ENCODE measurements around the gene TSC2. TPM values are rescaled to one million over a fixed set of nuclear protein-coding genes. Genes with fewer than 3 reads are reported as not detected.
A peak's percentile ranks its signal among the peaks of the same experiment; 100 is the strongest.
"Not testable (repeated sequence)": the region's sequence is repeated elsewhere in the genome, so short reads cannot be mapped to it uniquely, and the experiment has no call there.

Gene TSC2
- total RNA-seq, 2 experiments from 2014 or later, result 87.9 to 97.4 TPM

DNA sequence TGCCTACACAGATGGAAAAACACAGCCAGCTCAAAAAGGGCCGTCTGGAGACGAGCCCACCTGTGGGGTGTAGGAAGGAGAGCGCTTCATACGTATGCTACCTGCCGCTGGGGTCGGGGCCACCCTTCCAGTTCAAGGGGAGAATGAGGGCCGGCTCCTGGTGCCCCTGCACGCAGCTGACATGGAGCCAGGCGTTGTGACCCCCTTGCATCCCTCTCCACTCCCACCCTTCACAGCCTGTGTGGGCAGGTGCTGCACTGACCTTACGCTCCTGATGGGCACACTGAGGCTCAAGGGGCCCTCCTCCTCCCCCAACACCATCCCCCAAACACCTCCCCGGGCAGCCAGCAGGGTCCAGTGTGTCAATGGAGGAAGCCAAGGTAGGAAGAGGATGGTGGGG lies 77.8 kb downstream of the TSC2 start:
- ATAC-seq; H3K9me3 Mint-ChIP-seq (ENCODE audit: insufficient read depth); H3K4me1 Mint-ChIP-seq (ENCODE audit: low read depth); CTCF ChIA-PET; H3K36me3 Mint-ChIP-seq (ENCODE audit: low read depth); H3K27me3 Mint-ChIP-seq (ENCODE audit: low read depth); H3K27ac Mint-ChIP-seq; DNase-seq; H3K4me3 Mint-ChIP-seq; POLR2A ChIA-PET: not testable (repeated sequence)

DNA sequence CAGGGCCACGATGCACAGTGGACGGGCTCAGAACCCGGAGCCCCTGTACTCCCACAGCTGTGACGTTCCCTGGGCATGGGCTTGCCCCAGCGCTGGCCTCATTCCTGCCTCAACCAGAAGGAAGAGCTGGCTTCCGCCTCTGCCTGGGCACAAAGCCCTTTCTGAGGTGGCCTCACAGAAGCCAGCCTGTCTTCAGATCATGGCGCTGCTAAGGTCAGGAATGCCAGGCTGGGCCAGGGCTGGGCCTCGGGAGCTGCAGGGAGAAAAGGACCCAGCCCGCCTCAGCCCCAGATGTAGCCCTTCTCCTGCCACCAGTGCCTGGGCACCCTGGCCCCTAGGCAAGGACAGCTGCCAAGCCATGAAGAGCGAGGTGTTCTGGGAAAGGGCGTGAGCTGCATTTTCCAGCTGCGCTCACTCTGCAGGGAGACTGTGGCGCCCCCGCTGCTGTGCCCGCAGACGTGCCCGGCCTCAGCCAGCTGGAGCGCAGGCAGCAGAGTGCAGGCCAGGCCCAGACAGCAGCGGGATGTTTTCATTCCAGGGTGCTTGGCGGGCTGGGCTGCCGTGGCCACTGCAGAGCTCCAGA lies 78.5 kb downstream of the TSC2 start:
- CTCF ChIA-PET, result interaction anchor here (1.0 kb wide), 1 partner anchor 14 kb away, joined by 3 read pairs; no protein-coding TSS in a partner anchor
- H3K4me3 Mint-ChIP-seq; POLR2A ChIA-PET; H3K36me3 Mint-ChIP-seq (ENCODE audit: low read depth); H3K27me3 Mint-ChIP-seq (ENCODE audit: low read depth); ATAC-seq; DNase-seq; H3K4me1 Mint-ChIP-seq (ENCODE audit: low read depth); H3K27ac Mint-ChIP-seq; H3K9me3 Mint-ChIP-seq (ENCODE audit: insufficient read depth): not testable (repeated sequence)

DNA sequence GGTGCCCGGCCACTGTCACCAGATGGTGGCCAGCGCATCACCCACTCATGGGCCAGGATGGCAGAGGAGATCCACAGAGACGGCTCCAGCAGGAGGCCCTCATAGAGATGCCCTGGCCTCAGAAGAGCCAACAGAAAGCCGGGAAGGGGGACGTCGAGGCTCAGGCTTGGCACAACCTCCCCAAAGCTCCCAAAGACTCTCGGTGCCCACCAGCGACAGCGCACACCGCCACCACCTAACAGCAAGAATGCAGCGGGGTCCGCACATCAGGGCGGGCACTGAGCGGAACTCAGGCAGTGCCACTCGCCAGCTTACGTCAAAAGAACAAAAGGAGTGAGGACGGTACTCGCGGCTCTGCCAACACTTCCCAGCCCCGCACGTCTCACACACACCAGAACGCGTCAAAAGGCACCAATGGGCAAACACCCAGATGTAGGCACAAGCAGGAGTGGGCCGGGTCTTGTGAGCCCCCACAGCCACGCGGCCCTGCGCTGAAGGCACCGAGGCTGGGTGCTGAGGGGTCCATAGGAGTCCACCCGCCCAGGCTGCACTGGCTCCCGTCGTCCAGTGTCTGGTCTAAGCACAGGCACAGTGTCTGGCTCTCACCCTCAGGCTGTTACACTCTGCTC lies 79.3 kb downstream of the TSC2 start:
- CTCF ChIA-PET, result interaction anchor here (1.0 kb wide), 1 partner anchor 14 kb away, joined by 3 read pairs; no protein-coding TSS in a partner anchor

DNA sequence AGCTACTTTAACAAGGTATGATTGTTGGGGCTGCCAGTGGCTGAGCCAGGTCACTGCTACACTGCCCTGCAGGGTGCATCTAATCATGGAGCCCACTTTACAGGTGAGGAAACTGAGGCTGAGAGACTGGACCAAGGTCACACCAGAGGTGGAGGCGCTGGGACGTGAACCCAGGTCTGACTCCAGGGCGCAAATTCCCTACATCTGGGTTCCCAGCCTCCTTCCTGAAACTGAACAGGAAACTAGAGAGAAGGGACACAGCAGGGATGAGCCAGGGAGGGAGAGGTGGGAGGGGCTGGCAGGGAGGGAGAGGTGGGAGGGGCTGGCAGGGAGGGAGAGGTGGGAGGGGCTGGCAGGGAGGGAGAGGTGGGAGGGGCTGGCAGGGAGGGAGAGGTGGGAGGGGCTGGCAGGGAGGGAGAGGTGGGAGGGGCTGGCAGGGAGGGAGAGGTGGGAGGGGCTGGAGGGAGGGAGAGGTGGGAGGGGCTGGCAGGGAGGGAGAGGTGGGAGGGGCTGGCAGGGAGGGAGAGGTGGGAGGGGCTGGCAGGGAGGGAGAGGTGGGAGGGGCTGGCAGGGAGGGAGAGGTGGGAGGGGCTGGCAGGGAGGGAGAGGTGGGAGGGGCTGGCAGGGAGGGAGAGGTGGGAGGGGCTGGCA lies 80.0 kb downstream of the TSC2 start:
- H3K4me3 Mint-ChIP-seq; H3K9me3 Mint-ChIP-seq (ENCODE audit: insufficient read depth); H3K36me3 Mint-ChIP-seq (ENCODE audit: low read depth); CTCF ChIA-PET; H3K4me1 Mint-ChIP-seq (ENCODE audit: low read depth); DNase-seq; POLR2A ChIA-PET; H3K27me3 Mint-ChIP-seq (ENCODE audit: low read depth); H3K27ac Mint-ChIP-seq: not testable (repeated sequence)
- peak; percentile 19 for ATAC-seq

More for the DNA sequence above, 79.3 kb downstream of the TSC2 start:
- H3K4me1 Mint-ChIP-seq (ENCODE audit: low read depth); H3K27me3 Mint-ChIP-seq (ENCODE audit: low read depth); H3K9me3 Mint-ChIP-seq (ENCODE audit: insufficient read depth); H3K4me3 Mint-ChIP-seq; H3K36me3 Mint-ChIP-seq (ENCODE audit: low read depth); ATAC-seq; DNase-seq; POLR2A ChIA-PET; H3K27ac Mint-ChIP-seq: not testable (repeated sequence)

DNA sequence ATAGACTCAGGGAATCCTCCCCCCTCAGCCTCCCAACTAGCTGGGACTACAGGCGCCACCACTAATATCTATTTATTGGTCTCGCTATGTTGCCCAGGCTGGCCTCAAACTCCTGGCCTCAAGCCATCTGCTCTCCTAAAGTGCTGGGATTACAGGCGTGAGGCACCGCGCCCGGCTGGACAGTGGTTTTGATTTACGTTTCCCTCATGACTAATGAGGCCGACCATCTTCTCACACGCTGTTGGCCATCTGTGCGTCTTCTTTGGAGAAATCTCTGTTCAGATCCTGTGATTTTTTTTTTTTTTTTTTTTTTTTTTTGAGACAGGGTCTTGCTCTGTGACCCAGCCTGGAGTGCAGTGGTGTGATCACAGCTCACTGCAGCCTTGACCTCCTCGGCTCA lies 81.5 kb downstream of the TSC2 start:
- DNase-seq; CTCF ChIA-PET; H3K27ac Mint-ChIP-seq; H3K36me3 Mint-ChIP-seq (ENCODE audit: low read depth); H3K9me3 Mint-ChIP-seq (ENCODE audit: insufficient read depth); H3K27me3 Mint-ChIP-seq (ENCODE audit: low read depth); ATAC-seq; H3K4me1 Mint-ChIP-seq (ENCODE audit: low read depth); POLR2A ChIA-PET; H3K4me3 Mint-ChIP-seq: not testable (repeated sequence)

DNA sequence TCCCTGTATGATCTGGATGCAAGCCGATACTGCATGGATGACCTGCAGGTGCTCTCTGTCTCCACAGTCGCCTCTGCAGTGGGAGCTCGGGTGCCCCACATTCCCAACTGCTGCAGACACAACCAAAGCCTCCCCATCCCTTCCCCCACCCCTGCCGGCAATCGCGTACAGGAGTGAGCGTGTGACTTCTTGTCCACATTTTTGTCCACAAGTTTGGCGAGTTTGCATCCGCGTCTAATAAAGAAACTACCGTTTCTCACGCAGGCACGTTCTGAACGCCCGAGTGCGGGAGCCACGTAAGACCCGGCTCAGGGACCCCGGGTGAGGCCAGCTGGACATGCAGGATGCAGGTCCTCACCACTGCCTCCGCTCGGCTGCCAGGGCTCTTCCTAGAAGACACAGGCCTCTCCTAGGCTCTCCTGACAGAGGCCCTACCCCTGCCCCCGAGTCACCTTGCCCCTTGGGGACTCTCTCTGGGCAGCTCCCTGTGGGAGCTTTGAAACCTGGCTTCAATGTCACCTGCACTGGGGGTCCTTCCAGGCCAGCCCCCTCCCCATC lies 82.2 kb downstream of the TSC2 start:
- H3K27ac Mint-ChIP-seq, result peak overlapping the region; percentile 20

DNA sequence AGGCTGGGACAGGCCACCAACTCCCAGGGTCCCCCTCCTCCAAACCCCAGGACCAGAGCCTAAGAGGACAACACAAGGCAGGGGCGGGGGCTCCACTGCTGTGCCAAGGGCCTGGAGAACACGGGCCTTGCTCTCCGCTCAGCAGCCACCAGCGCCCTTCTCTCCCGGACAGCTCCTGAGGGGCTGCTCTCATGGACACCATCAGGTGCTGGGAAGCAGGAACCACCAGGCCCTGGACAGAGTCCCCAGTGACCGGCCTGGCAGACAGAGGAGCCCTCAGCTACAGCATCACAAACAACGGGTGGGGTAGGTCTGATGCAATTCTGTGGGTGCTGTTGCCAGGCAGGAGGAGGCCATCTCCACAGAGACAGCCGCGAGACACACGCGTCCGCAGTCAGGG lies 86.0 kb downstream of the TSC2 start:
- H3K4me3 Mint-ChIP-seq; POLR2A ChIA-PET; ATAC-seq; DNase-seq; H3K27ac Mint-ChIP-seq; H3K4me1 Mint-ChIP-seq (ENCODE audit: low read depth); H3K36me3 Mint-ChIP-seq (ENCODE audit: low read depth); CTCF ChIA-PET; H3K27me3 Mint-ChIP-seq (ENCODE audit: low read depth); H3K9me3 Mint-ChIP-seq (ENCODE audit: insufficient read depth): not testable (repeated sequence)

More for the DNA sequence above, 82.2 kb downstream of the TSC2 start:
- POLR2A ChIA-PET; DNase-seq; CTCF ChIA-PET; H3K27me3 Mint-ChIP-seq (ENCODE audit: low read depth); H3K36me3 Mint-ChIP-seq (ENCODE audit: low read depth); H3K9me3 Mint-ChIP-seq (ENCODE audit: insufficient read depth); H3K4me1 Mint-ChIP-seq (ENCODE audit: low read depth); H3K4me3 Mint-ChIP-seq; ATAC-seq: not testable (repeated sequence)

DNA sequence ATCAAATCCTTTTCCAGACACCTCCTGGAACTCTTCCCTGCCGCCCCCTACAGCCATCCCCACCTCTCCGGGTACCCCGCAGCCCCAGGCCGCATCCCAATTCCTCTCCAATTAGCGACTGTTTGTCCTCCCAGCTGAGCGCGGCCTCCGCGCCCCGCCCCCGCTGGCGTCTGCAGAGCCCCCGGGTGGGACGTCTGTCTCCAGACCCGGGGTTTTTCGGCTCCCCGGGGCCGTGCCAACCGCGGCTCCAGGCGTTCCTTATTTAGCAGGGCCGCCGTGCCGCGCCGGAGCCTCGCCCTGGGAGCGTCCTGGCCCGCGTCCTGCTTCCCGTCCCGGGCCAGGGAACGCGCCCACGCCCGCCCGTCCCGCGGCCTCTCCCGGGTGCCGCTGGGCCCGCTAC lies 87.3 kb downstream of the TSC2 start:
- Mint-ChIP-seq H3K4me3 (peak overlapping the region; percentile 80), H3K27ac (peak overlapping the region; percentile 66)
- H3K36me3 Mint-ChIP-seq (ENCODE audit: low read depth); H3K4me1 Mint-ChIP-seq (ENCODE audit: low read depth); CTCF ChIA-PET; POLR2A ChIA-PET; H3K9me3 Mint-ChIP-seq (ENCODE audit: insufficient read depth); H3K27me3 Mint-ChIP-seq (ENCODE audit: low read depth); ATAC-seq; DNase-seq: not testable (repeated sequence)

DNA sequence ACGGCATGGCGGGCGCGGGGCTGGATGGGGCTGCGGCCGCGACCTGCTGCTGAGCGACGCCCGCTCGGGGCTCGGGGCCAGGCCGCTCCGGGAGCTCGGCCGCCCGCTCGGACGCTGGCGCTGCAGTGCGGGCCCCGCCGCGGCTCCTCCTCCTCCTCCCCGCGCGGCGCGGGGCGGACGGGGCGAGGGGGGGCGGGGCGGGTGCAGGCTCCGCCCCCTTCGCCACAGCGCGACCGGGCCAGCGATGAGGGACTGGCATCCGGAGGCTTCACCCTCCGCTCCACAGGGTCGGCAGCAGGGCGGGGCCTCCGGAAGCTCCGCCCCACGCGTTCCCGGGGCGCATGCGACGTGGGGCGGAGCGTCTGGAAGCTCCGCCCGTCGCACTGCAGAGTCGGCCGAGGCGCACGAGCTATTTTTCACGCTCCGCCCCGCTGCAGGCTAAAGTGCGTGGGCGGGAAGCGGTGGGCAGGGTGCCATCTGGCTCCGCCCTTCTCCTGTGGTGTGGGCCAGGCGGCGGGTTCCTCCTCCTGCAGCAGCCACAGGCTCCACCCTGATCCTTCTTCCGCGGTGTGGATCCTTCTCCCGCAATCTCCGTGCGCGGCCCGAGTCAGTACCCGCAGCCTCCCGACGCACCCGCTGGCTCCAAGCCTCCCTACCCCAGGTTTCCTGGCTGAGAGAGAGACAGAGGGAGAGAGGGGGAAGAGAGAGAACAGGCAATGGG lies 88.1 kb downstream of the TSC2 start, which contains the start of gene PKD1:
PKD1 (minus strand) TSS at position 129 of the 721 bp plus-strand sequence. CDS start 209 bp downstream, outside the sequence.
- ChIA-PET POLR2A (interaction anchor here (1.3 to 1.5 kb wide), 2 partner anchors 16 to 19 kb away, joined by 4 to 6 read pairs; partner anchors contain the start of gene TRAF7), CTCF (interaction anchor here (0.6 to 2.1 kb wide), 5 partner anchors 12 to 377 kb away, joined by 3 to 13 read pairs (median 8); partner anchors contain the start of gene TRAF7)
- not testable (repeated sequence) for H3K27me3 Mint-ChIP-seq (ENCODE audit: low read depth); H3K36me3 Mint-ChIP-seq (ENCODE audit: low read depth); H3K9me3 Mint-ChIP-seq (ENCODE audit: insufficient read depth)
- Mint-ChIP-seq H3K4me3 (peak within 1 kb of the TSS; percentile 91), H3K27ac (peak within 1 kb of the TSS; percentile 95), H3K4me1 (ENCODE audit: low read depth) (peaks cover 11% of the 10 kb centered on the region)
- peak; percentile 95 for ATAC-seq
- DNase-seq, result peak; percentile 98
